HG03342 (cell line): ENCODE results near the gene SLC30A9.

Source experiments
- ATAC-seq: cut with Tn5 transposase; IDR thresholded peaks from one replicate; pipeline ENCODE4 v1.9.1; 2021; ENCODE audit warnings: mild to moderate bottlenecking, moderate library complexity; ENCODE audit not compliant: unreplicated experiment

Gene SLC30A9

DNA sequence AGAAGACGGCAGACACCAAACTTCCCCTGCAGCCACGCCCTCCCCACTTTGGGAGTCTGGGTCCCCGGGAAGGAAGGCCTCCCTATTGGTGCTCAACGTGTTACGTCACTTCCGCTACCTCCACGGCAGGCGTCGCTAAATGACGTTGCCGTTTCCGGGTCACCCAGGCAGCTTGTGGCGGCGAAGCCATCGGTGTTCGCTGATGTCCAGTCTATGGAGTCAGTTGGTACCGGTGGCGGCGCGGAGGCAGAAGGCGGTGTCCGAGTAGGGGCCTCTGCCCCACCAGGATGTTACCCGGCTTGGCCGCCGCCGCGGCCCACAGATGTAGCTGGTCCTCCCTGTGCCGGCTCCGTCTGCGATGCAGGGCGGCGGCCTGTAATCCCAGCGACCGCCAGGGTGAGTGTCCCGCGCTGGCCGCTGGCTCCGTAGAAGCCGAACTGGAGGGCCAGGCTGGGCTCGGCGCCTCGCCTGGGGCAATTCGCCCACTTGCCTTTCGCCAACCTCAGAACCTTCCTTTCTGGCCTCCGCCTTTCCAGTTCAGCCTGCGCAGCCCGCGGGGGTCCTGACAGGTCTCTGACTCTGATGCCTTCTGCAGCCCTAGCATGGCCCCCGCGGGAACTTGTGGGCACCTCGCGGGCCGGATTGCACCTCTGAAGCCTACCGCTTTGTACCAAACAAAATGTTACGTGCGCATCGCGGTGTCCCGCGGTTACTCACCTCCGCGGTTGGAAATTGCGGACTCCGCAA, at the start of gene SLC30A9:
Gene SLC30A9, plus strand, starts transcription at position 166 of the 747 bp plus-strand sequence. Its CDS starts 122 bp downstream, at position 288.
- ATAC-seq: peak; percentile 99

DNA sequence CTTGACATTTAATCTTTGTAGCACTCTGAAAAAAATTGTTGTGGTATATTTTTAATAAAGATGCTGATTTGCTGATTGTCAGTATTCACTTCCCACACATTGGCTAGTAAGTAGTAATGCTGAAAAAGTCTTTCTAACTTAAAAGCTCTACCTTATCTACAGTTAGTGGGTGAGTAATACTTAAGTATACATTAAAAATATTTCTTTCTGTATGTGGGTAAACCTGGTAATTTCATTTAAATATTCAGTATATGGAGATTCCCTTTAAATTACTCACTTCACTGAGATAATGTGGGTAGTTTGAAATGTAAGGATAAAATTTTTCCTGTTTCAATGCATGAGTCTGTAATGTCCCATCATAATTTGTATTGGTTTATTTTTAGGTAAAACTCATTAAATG, 49.5 kb upstream of the SLC30A9 start:
- ATAC-seq: no peak

DNA sequence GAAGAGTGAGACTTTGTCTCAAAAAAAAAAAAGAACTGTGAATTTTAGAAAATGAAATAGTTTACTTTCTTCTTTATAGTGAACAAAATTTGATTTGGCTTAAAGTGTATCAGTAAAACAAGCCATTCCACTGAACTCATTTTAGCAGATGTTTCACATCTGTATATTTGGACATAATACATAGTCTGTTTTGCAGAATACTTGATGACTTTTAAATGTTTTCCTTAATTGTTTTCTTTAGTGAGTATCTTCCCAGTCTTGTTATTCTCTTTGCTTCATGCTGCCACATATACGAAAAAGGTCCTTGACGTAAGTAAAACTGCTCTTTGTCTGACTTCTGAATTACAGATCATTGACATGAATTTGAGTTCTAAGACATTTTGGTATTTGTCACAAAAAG, 46.8 kb upstream of the SLC30A9 start:
- ATAC-seq: no peak

DNA sequence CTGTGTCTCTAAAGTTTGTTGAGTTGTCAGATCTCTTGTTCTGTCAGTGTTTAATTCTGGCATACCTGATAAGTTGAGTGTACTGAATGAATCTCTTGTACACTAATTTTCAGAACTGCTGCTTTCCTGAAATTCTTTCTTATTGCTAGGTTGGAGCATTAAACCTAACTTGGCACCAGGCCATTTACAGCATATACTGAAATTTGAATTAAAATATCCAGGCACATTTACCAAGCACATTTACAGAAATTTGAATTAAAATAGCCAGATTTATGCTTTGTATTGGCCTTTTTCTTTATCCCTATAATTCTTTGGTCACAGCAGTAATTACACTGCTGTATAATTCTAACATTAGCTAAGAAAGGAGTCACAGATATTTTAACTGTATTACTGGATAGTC, 46.2 kb upstream of the SLC30A9 start:
- no peak for ATAC-seq

DNA sequence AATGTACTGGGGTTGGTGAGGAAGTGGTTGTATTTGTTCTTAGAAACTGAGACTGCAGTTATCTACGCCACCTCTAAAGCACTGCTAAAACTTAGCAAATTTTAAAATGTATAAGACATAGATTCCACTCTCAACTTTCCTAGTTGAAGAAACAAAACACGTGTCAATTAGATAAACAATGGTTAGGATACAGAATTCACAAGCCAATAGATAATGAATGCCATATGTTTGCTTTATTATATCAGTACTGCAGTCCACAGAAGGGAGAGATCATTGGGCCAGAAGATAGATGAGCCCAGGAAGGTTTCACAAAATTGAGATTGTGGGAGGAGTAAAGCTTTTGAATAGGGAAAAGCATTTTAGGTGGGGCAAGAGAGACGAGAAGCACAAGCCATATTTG, 40.8 kb upstream of the SLC30A9 start:
- no peak for ATAC-seq

DNA sequence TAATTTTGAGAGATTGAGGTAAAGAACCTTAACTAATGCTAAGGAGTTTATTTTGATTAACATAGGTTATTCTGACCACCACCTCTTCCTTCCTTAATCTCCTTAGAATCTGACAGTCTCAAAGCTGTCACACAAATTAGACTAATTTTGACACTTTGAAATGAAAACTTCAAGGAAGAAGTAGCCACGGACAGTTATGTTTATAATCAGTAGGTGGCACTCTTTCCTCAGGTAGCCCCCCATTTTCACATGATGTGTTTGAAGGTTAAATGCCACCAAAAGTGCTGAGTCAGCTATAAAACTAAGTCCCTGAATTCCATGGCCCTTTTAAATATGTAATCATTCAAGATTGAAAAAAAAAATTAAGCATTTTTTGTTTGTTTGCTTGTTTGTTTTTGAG, 32.7 kb upstream of the SLC30A9 start:
- peak; percentile 69 for ATAC-seq

DNA sequence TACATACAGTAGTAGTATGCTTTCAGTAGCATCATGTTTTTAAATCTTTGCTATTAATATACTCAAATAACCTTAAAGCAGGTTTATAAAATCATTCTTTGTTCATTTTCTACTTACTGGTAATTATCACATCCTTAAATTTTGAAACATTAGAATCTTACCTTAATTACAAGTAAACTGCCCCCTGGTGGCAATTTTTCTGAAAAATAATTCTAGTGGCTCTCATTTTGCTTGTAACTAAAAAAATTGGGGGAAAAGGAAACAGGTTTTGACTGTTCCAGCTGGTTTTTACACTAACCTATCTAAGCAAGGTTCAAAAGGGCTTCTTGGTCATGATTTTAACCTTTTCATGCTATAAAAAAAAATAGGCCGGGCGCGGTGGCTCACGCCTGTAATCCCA, 27.2 kb upstream of the SLC30A9 start:
- ATAC-seq: no peak

DNA sequence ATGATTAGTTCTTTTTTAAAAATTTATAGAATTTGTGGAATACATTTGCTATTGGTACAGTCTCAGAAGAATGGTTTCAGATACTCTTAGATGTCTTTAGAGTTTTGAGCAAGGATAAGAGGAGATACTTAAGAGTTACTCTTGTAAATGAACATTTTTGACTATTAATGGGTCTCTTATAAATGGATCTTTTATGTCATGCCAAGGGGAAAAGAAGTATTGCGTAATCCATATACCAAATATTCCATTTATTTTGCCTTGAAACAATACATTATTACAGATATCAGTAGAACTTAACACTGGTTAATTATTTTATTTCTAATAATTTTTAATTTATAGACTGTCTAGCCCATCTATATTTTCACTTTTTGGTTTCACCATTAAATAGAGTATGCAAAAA, 25.9 kb upstream of the SLC30A9 start:
- ATAC-seq: no peak

DNA sequence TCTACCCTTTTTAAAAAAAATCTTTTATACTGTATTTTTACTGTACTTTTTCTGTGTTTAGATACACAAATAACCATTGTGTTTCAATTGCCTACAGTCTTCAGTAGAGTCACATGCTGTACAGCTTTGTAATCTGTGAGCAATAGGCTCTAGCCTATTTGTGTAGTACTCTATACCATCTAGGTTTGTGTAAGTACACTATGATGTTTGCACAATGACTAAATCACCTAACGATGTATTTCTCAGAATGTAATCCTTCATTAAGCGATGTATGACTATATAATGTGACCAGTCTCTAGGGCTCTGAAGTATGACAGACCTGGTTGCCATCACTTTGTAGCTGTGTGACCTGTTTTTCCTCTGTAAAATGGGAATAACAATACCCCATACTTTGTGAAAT, 22.9 kb upstream of the SLC30A9 start:
- no peak for ATAC-seq

DNA sequence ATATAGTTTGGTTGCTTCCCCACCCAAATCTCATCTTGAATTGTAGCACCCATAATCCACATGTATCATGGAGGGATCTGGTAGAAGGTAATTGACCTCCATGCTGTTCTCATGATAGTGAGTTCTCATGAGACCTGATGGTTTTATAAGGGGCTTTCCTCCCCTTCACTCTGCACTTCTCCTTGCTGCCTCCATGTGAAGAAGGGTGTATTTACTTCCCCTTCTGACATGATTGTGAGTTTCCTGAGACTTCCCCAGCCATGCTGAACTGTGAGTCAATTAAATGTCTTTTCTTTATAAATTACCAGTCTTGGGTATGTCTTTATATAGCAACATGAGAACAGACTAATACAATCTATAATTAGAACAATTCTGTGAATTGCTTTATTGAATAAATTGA, 20.7 kb upstream of the SLC30A9 start:
- no peak for ATAC-seq

DNA sequence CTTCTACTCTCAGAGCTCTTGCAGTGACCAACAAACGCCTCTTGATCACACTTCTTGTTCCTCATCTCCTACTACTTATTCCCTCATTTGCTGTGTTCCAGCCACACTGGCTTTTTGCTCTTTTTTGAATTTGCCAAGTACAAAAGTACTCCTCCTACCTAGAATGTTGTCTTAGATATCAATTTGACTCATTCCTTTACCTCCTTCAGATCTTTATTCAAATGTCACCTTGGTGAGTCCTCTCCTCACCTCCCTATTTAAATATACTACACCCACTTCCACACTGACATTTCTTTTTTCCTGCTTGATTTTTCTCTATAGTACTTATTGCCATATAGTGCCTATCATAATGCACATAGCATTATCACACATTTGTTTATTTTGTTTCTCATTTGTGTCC, 15.0 kb upstream of the SLC30A9 start:
- no peak for ATAC-seq

DNA sequence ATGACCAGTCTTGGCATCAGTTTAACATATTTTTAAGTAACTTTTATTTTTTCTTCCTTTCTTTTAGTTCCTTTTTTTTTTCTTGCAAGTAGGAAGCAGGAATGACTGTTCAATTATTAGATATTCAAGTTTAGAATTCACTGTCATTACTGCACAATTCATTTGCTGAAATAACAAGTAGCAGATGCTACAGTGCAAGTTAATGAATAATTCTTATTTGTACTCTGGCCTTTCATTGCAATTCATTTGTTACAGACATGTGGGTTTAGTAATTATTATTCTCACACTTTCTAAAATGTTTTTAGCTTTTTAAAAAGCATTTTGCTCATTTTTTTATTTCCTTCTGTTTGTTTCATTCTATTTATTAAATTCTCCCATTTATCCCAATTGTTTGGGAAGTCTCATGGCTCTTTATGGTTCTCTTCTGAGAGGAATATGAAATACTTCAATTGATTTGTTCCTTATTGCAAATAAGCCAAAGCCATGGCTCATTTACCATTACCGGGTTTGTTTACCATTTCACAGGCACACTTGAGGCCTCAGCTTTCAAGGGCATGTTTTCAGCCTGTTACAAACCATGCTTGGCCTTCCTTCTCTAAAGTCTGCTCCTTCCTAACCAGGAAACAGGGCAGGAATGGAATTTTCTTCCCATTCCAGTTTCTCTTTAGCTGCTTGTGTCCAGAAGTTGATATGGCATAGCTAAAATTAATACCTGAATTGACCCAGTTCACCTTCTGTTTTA, 13.4 kb upstream of the SLC30A9 start:
- no peak for ATAC-seq

DNA sequence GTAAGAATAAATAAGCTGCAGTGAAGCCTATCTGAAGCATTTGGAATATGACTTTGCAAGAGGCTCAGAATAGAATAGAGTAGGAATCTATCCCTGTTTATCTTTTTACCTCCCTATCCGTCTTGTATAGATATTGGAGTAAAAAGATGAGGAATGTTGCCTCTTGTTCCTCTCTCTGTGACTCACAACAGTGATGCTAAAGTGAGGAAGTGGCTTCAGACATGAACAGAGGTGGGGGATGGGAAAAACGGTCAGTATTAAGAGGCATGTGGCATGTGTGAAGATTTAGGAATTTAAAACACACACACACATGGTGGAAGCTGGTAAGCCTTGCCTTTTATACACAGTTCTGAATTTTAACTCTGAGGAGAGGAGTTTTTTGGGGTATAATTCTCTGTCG, 12.6 kb upstream of the SLC30A9 start:
- no peak for ATAC-seq

DNA sequence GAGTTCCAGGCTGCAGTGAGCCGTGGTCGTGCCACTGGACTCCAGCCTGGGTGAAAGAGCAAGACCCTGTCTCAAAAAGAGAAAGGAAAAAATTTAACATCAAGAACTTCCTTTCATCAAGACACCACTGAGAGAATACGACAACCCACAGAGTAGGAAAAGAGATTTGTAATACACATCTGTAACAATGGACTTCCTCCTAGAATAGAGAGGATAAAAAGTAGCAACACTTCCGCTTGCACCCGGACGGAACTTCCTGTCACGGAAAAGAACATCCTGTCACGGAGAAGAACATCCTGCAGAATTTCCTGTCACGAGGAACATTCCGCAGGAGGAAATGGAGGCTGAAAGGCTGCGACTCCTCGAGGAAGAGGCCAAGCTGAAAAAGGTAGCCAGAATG, 8.9 kb upstream of the SLC30A9 start, which contains the start of gene DCAF4L1:
Gene DCAF4L1, plus strand, starts transcription at position 301 of the 400 bp plus-strand sequence. Its CDS starts 37 bp downstream, at position 338.
- ATAC-seq: no peak

DNA sequence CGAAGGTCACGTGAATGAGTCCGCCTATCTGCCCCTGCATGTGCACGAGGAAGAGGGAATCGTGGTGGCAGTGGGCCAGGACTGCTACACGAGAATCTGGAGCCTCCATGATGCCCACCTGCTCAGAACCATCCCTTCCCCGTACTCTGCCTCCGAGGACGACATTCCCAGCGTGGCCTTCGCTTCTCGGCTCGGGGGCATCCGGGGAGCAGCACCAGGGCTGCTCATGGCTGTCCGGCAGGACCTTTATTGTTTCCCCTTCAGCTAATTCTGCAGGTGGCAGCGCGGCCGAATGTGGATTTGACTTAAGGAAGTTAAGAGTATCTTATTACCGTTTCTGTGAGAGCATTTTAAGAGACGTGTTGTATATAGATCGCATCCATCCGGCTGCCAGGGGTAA, 7.6 kb upstream of the SLC30A9 start:
- no peak for ATAC-seq

DNA sequence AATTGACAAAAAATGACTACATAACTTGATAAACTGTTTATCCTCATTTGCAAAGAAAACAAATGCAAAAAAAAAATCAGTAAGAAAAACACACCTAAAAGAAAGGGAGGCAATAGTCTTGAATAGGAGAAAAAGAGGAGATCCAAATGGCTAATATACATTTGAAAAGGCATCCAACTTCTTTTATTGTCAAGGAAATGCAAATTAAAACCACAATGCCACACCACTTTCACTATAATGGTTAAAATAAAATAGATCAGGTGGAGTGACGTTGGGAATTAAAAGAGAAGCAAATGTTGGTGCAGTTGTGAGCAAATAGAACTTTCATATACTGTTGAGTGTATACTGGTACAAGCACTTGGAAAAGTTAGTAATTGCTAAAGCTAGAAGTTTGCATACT, 5.2 kb upstream of the SLC30A9 start:
- no peak for ATAC-seq

DNA sequence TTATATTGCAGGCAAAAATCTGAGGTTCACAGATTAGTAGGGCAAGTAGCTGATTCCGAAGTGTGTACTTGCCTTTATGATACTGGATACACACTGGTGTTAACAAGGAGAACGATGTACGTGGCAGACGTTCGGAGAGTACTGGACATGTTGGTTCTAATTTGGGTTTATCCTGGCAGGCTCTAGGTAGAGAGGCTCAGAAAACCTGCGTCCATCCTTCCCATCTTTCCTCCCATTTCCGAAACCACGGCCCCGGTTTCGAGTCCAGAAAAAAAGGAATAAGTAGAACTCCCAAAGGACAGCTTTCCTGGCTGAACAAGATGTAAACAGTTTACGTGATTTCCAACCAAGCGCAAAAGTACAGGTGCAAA, 351 bp upstream of the SLC30A9 start:
- ATAC-seq: peak; percentile 22

DNA sequence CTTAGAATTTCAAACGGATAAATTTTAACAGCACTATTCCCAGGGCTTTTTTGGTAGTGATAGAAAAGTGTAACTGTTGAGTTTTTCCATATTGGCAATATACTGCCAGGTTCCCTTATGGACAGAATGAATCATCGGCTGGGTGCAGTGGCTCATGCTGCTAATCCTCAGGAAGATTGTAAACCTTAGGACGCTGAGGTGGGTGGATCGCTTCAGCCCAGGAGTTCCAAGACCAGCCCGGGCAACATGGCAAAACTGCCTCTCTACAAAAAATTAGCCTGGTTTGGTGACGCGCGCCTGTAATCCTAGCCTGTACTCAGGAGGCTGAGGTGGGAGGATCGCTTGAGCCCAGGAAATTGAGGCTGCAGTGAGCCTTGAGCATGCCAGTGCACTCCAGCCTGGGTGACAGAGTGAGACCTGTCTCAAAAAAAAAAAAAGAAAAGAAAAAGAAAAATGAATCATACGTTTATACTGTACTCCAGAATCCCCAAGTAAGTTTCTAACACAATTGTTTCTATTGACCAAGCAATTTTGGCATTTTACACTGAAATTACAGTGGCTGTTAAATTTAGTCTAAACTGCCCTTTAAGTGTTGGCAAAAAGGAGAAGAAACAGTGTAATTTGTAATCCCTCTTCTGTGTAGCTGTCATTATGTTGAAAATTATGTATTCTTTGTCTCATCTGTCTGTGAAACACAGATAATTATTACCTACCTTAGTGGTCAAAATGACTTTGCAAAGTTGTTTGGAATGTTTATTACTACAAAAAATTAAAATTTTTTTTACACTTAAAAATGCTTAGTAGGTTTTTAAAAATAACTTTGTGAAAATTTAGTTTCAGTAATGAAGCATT, 1.8 kb downstream of the SLC30A9 start:
- no peak for ATAC-seq

DNA sequence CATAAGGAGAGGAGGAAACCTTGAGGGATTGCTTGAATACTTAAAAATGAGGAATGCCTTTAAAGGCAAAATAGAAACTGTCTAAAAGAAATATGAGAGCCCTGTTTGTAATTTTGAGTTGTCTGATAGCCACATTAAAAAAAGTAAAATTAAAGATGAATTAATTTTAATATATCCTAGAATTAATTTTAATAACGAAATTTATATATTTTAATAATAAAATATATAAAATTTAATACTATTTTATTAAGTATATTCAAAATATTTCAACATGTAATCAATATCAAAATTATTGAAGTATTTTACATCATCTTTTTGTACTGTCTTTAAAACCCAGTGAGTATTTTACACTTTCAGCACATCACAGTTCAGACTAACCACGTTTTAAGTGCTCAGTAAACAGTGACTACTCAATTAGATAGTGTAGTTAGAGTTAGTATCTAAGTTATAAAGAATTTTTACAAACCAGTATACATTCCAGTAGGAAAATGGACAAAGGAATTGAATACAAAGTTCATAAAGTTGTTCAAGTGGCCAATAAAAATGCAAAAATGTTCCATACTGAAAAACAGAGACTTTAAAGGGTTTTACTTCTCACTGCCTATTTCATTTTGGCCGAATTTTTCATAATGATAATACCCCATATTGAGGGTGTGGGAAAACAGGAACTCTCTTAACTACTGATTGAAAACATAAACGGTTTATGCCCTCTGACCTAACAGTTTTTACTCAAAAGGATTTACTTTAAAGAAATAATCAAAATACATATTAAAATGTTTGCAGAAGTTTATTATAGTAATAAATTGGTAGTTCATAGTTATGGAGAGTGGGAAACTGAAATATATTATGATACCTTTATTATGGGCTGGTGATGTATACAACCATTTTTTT, 2.9 kb downstream of the SLC30A9 start:
- ATAC-seq: no peak

DNA sequence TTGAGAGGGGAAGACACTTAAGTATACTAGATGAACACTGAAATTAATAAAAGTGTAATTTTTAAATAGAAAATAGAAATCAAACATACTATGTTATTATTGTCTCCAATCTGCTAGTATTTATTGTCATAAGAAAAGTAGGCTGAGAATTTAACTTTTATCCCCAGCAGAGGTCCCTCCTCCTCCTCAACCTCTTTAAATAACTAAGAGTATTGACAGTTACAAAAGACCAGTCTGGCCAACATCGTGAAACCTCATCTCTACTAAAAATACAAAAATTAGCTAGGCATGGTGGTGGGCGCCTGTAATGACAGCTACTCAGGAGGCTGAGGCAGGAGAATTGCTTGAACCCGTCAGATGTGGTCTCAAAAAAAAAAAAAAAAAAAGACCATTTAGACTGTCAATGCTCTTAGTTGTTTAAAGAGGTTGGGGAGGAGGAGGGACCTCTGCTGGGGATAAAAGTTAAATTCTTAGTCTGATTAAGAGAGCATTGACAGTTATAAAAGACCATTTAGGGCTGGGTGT, 4.2 kb downstream of the SLC30A9 start:
- ATAC-seq: no peak
